ENCODE results near the gene ARHGEF5.
A peak's percentile ranks its signal among the peaks of the same experiment; 100 is the strongest.
"Not testable (repeated sequence)": the region's sequence is repeated elsewhere in the genome, so short reads cannot be mapped to it uniquely, and the experiment has no call there.

Gene ARHGEF5

GRCh38 chr7:144384555-144385245 is 29.5 kb downstream of the ARHGEF5 start:
- no peak for DNase-seq

- no peak for DNase-seq
Measured at GRCh38 chr7:144386741-144387140, 31.5 kb downstream of the ARHGEF5 start.

GRCh38 chr7:144388950-144389349 is 33.7 kb downstream of the ARHGEF5 start:
- DNase-seq = no peak

GRCh38 chr7:144390481-144390880 is 35.3 kb downstream of the ARHGEF5 start:
- DNase-seq = no peak

- DNase-seq = no peak
Measured at GRCh38 chr7:144391014-144391413, 35.8 kb downstream of the ARHGEF5 start.

- peak in 2 of 5 donors; percentile 7 to 50 for DNase-seq
Measured at GRCh38 chr7:144391823-144392255, 36.6 kb downstream of the ARHGEF5 start.

- DNase-seq = no peak
Measured at GRCh38 chr7:144397086-144397485, 41.9 kb downstream of the ARHGEF5 start.

GRCh38 chr7:144398291-144398690 is 43.1 kb downstream of the ARHGEF5 start:
- no peak for DNase-seq

- no peak for DNase-seq
Measured at GRCh38 chr7:144398911-144399310, 43.7 kb downstream of the ARHGEF5 start.

- no peak for DNase-seq
Measured at GRCh38 chr7:144399946-144400345, 44.7 kb downstream of the ARHGEF5 start.

- DNase-seq = no peak
Measured at GRCh38 chr7:144401490-144401889, 46.3 kb downstream of the ARHGEF5 start.

- no peak for DNase-seq
Measured at GRCh38 chr7:144403102-144403501, 47.9 kb downstream of the ARHGEF5 start.

- DNase-seq = no peak
Measured at GRCh38 chr7:144403649-144404061, 48.5 kb downstream of the ARHGEF5 start, which contains the start of gene NOBOX. NOBOX (minus strand) TSS chr7:144403693.

- DNase-seq = no peak
Measured at GRCh38 chr7:144404946-144405345, 49.7 kb downstream of the ARHGEF5 start.

GRCh38 chr7:144407266-144407931 is 52.2 kb downstream of the ARHGEF5 start:
- DNase-seq = no peak

GRCh38 chr7:144408121-144408520 is 52.9 kb downstream of the ARHGEF5 start:
- DNase-seq = no peak

GRCh38 chr7:144410441-144410840 is 55.2 kb downstream of the ARHGEF5 start:
- DNase-seq = no peak

GRCh38 chr7:144414815-144415214 is 59.6 kb downstream of the ARHGEF5 start:
- DNase-seq = no peak

GRCh38 chr7:144415858-144416257 is 60.7 kb downstream of the ARHGEF5 start:
- no peak for DNase-seq

GRCh38 chr7:144416341-144416740 is 61.1 kb downstream of the ARHGEF5 start:
- DNase-seq = no peak

- DNase-seq = not testable (repeated sequence)
Measured at GRCh38 chr7:144418931-144419330, 63.7 kb downstream of the ARHGEF5 start.

- not testable (repeated sequence) for DNase-seq
Measured at GRCh38 chr7:144427539-144427938, 72.3 kb downstream of the ARHGEF5 start.

- no peak for DNase-seq
Measured at GRCh38 chr7:144428431-144428830, 73.2 kb downstream of the ARHGEF5 start.

Data from T-helper 1 cell (primary cell).